Ovary (tissue), 3 donors: ENCODE results near the gene PGBD2.

Experiments used
- EP300 ChIP-seq: sonication (generic); formaldehyde crosslinking; IDR thresholded peaks from one replicate; pipeline ENCODE4 v1.6.1; 2017; ENCODE audit warnings: antibody characterized with exemption
- POLR2A ChIP-seq: fragments of 450-650 bp; IDR thresholded peaks from one replicate; pipeline ENCODE4 v1.6.1; 2017; ENCODE audit warnings: antibody characterized with exemption, mild to moderate bottlenecking, moderate library complexity
- TF ChIP-seq, protein P1 (sequence below), 3 donors: fragments of 450-650 bp in 2 of 3; fragments of 200-600 bp in 1 of 3; IDR thresholded peaks; one replicate each; pipeline versions ENCODE4 v1.5.1 to v1.8.0; 2016 to 2022; ENCODE audit warnings: antibody characterized with exemption in 3 of 3, mild to moderate bottlenecking in 1 of 3
- donor health status: DM: no; HTN: no; CAD: no.

DNA sequence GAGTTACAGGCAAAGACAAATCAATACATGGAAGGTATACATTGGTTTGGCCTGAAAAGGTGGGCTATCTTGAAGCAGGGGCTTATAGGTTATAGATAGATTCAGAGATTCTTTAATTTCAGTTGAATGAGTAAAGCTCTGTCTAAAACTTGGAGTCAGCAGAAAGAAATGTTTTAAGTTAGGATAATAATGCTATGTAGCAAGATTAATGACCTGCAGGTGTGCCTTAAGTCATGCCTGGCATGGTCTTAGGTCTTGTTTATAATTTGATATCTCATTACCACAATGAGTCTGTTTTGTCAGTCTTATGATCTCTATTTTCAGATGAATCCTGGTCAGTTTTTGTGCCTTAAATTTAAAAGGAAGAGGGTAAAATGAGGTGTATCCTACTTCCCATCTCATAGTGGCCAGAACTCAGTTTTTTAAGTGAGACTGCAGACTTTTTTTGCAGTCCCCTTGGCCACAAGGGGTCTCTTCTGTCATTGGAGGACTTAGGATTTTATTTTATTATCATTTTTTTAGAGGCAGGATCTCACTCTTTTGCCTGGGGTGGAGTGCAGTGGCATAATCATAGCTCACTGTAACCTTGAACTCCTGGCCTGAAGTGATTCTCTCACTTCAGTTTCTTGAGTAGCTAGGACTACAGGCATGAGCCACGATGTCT is 21.3 kb upstream of the PGBD2 start:
- TF ChIP-seq, protein P1, sequence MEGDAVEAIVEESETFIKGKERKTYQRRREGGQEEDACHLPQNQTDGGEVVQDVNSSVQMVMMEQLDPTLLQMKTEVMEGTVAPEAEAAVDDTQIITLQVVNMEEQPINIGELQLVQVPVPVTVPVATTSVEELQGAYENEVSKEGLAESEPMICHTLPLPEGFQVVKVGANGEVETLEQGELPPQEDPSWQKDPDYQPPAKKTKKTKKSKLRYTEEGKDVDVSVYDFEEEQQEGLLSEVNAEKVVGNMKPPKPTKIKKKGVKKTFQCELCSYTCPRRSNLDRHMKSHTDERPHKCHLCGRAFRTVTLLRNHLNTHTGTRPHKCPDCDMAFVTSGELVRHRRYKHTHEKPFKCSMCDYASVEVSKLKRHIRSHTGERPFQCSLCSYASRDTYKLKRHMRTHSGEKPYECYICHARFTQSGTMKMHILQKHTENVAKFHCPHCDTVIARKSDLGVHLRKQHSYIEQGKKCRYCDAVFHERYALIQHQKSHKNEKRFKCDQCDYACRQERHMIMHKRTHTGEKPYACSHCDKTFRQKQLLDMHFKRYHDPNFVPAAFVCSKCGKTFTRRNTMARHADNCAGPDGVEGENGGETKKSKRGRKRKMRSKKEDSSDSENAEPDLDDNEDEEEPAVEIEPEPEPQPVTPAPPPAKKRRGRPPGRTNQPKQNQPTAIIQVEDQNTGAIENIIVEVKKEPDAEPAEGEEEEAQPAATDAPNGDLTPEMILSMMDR (IDR thresholded peaks at IDR 0.05) = no peak
- TF ChIP-seq POLR2A = no peak
- TF ChIP-seq EP300 = no peak
